ENCODE data around the gene TXNDC2.

The TXNDC2 gene

DNA sequence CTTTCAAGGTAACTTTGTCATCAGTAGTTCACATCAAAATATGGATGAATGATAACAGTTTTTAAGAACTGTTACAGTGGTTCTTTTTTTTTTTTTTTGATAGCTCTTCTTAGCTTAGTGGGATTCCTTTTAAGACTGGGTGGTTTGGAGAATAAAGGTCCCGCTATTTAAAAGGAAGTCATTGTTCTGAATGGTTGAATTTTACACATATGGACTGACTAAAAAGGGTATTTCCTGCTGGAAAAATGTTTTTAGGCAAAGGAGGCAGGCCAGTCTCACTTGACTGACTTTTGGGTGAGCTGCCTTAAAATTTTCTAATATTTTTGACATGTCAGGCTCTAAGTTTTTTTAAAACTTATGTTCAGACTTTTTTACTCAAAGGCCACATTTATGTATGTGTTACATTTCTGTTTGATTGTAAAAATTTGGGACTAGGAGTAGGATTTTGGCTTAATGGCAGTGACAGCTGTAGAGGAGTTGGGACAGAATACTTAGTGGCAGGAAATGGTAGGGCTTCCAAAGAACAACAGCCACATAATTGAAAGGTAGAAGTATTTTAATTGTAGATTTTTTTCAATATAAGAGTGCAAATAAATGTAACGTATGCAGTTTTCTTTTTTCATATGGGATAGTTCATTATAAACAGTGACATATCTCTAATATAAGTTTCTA lies 41.8 kb downstream of the TXNDC2 start:
- no peak for DNase-seq (ENCODE audit: low spot score)
- TF ChIP-seq CTCF (IDR thresholded peaks at IDR 0.05; ENCODE audit: borderline replicate concordance, control extremely low read depth, extremely low read depth, insufficient read depth, missing control alignments): no peak
- in situ Hi-C loops (cut with MboI; ENCODE audit: low sequenced_read_pairs, unreplicated experiment): loop anchor here (25.0 kb wide), 1 partner anchor 215 kb away; the partner anchor contains the start of gene RAB31

GRCh38 chr18:9928646-9929259 lies 43.0 kb downstream of the TXNDC2 start:
- no peak for TF ChIP-seq CTCF (IDR thresholded peaks at IDR 0.05; ENCODE audit: borderline replicate concordance, control extremely low read depth, extremely low read depth, insufficient read depth, missing control alignments)
- no peak for DNase-seq (ENCODE audit: low spot score)
- in situ Hi-C loops (cut with MboI; ENCODE audit: low sequenced_read_pairs, unreplicated experiment): loop anchor here (25.0 kb wide), 1 partner anchor 216 kb away; the partner anchor contains the start of gene RAB31

- no peak for TF ChIP-seq CTCF (IDR thresholded peaks at IDR 0.05; ENCODE audit: borderline replicate concordance, control extremely low read depth, extremely low read depth, insufficient read depth, missing control alignments)
- no peak for DNase-seq (ENCODE audit: low spot score)
- in situ Hi-C loops (cut with MboI; ENCODE audit: low sequenced_read_pairs, unreplicated experiment): loop anchor here (25.0 kb wide), 1 partner anchor 218 kb away; the partner anchor contains the start of gene RAB31
Measured at GRCh38 chr18:9930299-9930884, 44.6 kb downstream of the TXNDC2 start.

DNA sequence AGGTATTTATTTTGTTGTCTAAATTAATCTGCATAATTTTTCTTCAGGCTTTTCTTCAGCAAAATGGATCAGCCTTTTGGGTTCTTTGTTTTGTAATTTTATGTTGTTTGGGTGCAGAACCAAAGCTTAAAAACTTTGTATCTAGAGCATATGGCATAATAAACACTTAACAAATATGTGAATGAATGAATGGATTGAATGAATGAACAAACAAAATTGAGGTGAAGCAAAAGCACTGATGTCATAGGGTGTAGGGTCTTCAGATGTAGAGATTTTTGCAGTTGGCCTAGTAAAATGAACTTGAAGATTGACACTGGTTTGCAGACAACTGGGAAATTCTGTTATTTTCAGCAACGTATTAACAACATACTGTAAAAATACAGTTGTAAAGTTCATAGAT lies 45.4 kb downstream of the TXNDC2 start:
- in situ Hi-C loops (cut with MboI; ENCODE audit: low sequenced_read_pairs, unreplicated experiment): loop anchor here (25.0 kb wide), 1 partner anchor 219 kb away; the partner anchor contains the start of gene RAB31
- no peak for TF ChIP-seq CTCF (IDR thresholded peaks at IDR 0.05; ENCODE audit: borderline replicate concordance, control extremely low read depth, extremely low read depth, insufficient read depth, missing control alignments)
- DNase-seq (ENCODE audit: low spot score): no peak

DNA sequence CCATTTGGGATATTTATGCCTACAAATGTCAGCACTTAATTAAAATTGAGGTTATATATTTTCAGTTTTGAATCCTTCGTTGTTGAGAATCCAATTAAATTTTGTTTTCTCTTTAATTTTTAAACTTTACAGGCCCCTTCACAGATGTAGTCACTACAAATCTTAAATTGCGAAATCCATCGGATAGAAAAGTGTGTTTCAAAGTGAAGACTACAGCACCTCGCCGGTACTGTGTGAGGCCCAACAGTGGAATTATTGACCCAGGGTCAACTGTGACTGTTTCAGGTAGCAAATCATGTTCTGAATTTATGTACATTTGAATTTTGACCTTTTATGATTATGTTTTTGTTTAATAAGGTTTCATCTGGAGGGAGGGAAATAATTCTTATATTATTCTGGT lies 45.9 kb downstream of the TXNDC2 start:
- TF ChIP-seq CTCF (IDR thresholded peaks at IDR 0.05; ENCODE audit: borderline replicate concordance, control extremely low read depth, extremely low read depth, insufficient read depth, missing control alignments): no peak
- in situ Hi-C loops (cut with MboI; ENCODE audit: low sequenced_read_pairs, unreplicated experiment): loop anchor here (25.0 kb wide), 1 partner anchor 219 kb away; the partner anchor contains the start of gene RAB31
- DNase-seq (ENCODE audit: low spot score): no peak

- DNase-seq (ENCODE audit: low spot score): no peak
- TF ChIP-seq CTCF (IDR thresholded peaks at IDR 0.05; ENCODE audit: borderline replicate concordance, control extremely low read depth, extremely low read depth, insufficient read depth, missing control alignments): no peak
- in situ Hi-C loops (cut with MboI; ENCODE audit: low sequenced_read_pairs, unreplicated experiment): loop anchor here (25.0 kb wide), 1 partner anchor 222 kb away; the partner anchor contains the start of gene RAB31
Measured at GRCh38 chr18:9933865-9934264, 48.1 kb downstream of the TXNDC2 start.

Data from GM13976 (cell line).